Measurements from ENCODE around the gene MAPK8IP1.

MAPK8IP1 gene

DNA sequence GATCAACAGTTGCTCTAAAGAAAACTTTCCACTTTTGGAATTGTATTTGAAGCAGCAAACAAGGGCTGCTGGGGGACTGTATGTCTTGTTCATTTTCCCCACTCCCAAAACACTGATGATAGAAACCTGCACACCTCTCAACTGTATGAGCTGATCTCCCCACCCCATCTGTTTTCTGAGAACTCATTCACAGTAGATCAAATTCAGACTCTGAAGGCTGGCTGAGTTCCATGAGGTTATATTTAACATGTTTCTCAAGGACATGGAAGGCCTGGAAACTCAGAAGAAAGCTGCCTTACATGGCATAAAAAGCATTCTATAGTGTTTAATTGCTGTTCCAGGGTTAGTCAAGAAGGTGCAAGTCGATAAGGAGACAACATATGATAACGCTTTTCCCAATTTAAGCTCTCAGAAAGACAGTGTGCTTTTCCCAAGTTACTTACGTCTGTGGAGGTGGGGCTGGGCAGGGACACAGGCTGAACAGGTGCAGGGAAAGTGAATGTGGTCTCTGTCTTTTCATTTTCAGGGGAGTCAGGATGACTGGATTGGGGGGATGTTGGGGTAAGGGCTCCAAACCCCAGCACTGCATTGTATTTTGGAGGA is 60.0 kb downstream of the MAPK8IP1 start:
- no peak for DNase-seq (ENCODE audit: low spot score)

DNA sequence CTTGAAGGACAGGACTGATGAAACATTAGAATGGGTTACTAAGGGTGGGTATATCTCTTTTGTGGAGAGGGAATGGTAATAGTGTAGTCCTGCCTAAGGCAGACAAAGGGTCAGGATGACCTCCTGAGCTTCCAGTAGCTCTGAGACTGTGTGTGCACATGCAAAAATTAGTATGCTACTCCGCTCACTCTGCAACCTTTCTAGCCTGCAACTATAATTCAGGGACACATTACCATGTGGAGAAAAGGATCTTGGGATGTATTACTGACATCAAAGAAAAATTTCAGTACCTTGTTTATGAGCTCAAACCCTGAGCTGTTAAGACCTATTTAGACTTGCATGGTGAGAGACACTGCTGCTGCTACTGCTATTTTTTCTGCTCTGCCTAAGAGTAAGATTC is 62.4 kb downstream of the MAPK8IP1 start:
- no peak for DNase-seq (ENCODE audit: low spot score)

DNA sequence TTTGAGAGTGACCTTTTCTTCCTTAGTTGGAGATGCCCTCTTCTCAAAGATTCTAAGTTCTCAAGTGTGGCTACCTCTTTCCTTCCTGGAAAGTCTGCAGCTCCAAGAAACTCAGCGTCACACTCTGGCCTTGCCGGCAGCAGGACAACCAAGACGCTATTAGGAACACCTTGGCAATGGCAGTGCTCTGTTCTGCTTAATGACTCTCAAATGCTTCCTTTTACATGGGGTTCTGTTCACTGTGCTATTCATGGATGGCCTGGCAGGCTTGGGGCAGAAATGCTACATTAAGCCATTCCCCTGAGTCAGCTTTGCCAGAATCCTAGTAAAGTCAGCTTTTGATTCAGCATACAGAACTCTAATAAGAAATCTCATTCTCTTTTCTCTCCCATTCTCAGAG is 62.9 kb downstream of the MAPK8IP1 start:
- DNase-seq (ENCODE audit: low spot score): no peak

DNA sequence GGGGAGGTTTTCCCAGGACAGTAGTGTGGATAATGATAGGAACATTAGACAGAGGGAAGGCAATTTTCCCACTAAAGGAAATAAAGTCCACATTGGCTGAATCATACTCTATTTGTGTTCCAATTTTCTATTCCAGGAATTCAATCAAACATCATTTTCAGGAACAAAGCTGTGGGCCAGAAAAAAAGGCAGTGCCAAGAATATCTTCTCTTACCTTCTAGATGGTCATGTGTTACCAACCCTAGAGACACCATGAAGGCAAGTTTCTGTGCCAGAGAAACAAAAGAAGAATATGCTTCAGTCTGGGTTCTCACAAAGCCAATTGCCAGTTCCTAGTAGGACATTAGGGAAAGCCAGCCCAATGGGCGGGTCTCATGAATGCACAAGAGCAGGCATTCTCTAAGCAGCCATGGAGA is 64.5 kb downstream of the MAPK8IP1 start:
- DNase-seq (ENCODE audit: low spot score): no peak
